Endothelial cell of umbilical vein (primary cell): ENCODE results near the gene CTSE. TPM values are rescaled to one million over a fixed set of nuclear protein-coding genes. Genes with fewer than 3 reads are reported as not detected.

Experiments used
- BruUV-seq: library from RNA; stranded (reverse); fragments of 400-500 nt; replicated peaks from 2 replicates; lab custom pipeline; 2021; lab: Mats Ljungman, UMichigan
- CTCF ChIA-PET: fragments of 300-600, 350-600 bp; sonication (Branson Sonifier 250); formaldehyde crosslinking; loops from one replicate; lab custom pipeline; 2021; ENCODE audit warnings: antibody characterized with exemption, inconsistent platforms; lab: Charles Lee
- POLR2A ChIA-PET: fragments of 300-600, 350-600 bp; sonication (Branson Sonifier 250); formaldehyde crosslinking; loops from one replicate; lab custom pipeline; 2021; ENCODE audit warnings: antibody characterized with exemption, inconsistent platforms; lab: Charles Lee
- DNase-seq: peaks from one replicate; pipeline ENCODE4 v3.0.0-alpha.2; 2011; ENCODE audit warnings: low read depth, low spot score
- FAIRE-seq: peaks from 2 replicates; lab custom pipeline; 2011; peaks lifted over from hg19 to GRCh38; lab: Jason Lieb, UNC
- H2AFZ ChIP-seq: 2 replicates; pipeline ENCODE4 v1.6.0; 2012; ENCODE audit warnings: low read depth, low read length, control low read depth, inconsistent platforms
- H3K27ac ChIP-seq: 2 replicates; pipeline ENCODE4 v1.5.1; 2011; ENCODE audit warnings: low read depth, mild to moderate bottlenecking, control low read depth, low read length, moderate library complexity; ENCODE audit not compliant: insufficient read depth
- H3K27me3 ChIP-seq, 2 experiments: 2 replicates each; pipeline versions ENCODE4 v1.6.0 to v1.6.1; 2011; ENCODE audit warnings: low read length in 2 of 2, mixed read lengths in 1 of 2; ENCODE audit not compliant: control insufficient read depth in 2 of 2, insufficient read depth in 2 of 2
- H3K36me3 ChIP-seq, 2 experiments: 2 replicates in 1 of 2; 3 replicates in 1 of 2; pipeline ENCODE4 v1.5.1; 2011; ENCODE audit warnings: low read length in 2 of 2, mild to moderate bottlenecking in 1 of 2, moderate library complexity in 1 of 2; ENCODE audit not compliant: control insufficient read depth in 2 of 2, insufficient read depth in 2 of 2; ENCODE audit errors: extremely low read depth in 1 of 2
- H3K4me1 ChIP-seq: 3 replicates; pipeline ENCODE4 v1.5.1; 2011; ENCODE audit warnings: mild to moderate bottlenecking, low read length; ENCODE audit not compliant: control insufficient read depth, insufficient read depth; ENCODE audit errors: extremely low read depth
- H3K4me2 ChIP-seq: 2 replicates; pipeline ENCODE4 v1.6.1; 2011; ENCODE audit warnings: low read length, control low read depth, mixed read lengths; ENCODE audit not compliant: insufficient read depth
- H3K4me3 ChIP-seq, 3 experiments: fragments of 200-600 bp in 1 of 3; sonication (generic), shearing (Covaris generic) in 1 of 3; replicated peaks in 1 of 3; 2 replicates each; pipeline ENCODE4 v1.5.1; 2011 to 2016; ENCODE audit warnings: control low read depth in 3 of 3, low read length in 3 of 3, mild to moderate bottlenecking in 2 of 3, inconsistent platforms in 1 of 3, low read depth in 1 of 3, moderate library complexity in 1 of 3; ENCODE audit not compliant: insufficient read depth in 1 of 3
- H3K79me2 ChIP-seq: 2 replicates; pipeline ENCODE4 v1.6.0; 2012; ENCODE audit warnings: low read length, inconsistent platforms; ENCODE audit not compliant: control insufficient read depth, insufficient read depth
- H3K9ac ChIP-seq: replicated peaks from 2 replicates; pipeline ENCODE3; 2011; ENCODE audit warnings: low read length, control low read depth; ENCODE audit not compliant: insufficient read depth; ENCODE audit errors: extremely low read depth
- H3K9me1 ChIP-seq: replicated peaks from 3 replicates; pipeline ENCODE4 v1.6.0; 2011; ENCODE audit warnings: mild to moderate bottlenecking, low read length; ENCODE audit not compliant: control insufficient read depth, insufficient read depth; ENCODE audit errors: extremely low read depth
- H3K9me3 ChIP-seq: replicated peaks from 2 replicates; pipeline ENCODE4 v1.5.1; 2012; ENCODE audit warnings: low read length, inconsistent platforms; ENCODE audit not compliant: control insufficient read depth, insufficient read depth
- H4K20me1 ChIP-seq: replicated peaks from 2 replicates; pipeline ENCODE3; 2011; ENCODE audit warnings: mild to moderate bottlenecking, low read length; ENCODE audit not compliant: control insufficient read depth, insufficient read depth; ENCODE audit errors: extremely low read depth
- EZH2 ChIP-seq: IDR thresholded peaks from 2 replicates; pipeline ENCODE4 v1.6.1; 2012; ENCODE audit warnings: borderline replicate concordance, low read depth, mild to moderate bottlenecking, moderate library complexity, low read length, inconsistent platforms; ENCODE audit not compliant: severe bottlenecking
- FOS ChIP-seq: IDR thresholded peaks from 2 replicates; pipeline ENCODE4 v1.6.1; 2011; ENCODE audit warnings: mild to moderate bottlenecking, low read length, moderate library complexity, borderline replicate concordance; ENCODE audit not compliant: insufficient read depth
- GATA2 ChIP-seq: IDR thresholded peaks from 2 replicates; pipeline ENCODE4 v1.7.0; 2011; ENCODE audit warnings: low read depth, mild to moderate bottlenecking, moderate library complexity, mixed read lengths, low read length; ENCODE audit not compliant: insufficient read length, insufficient read depth
- JUN ChIP-seq: IDR thresholded peaks from 2 replicates; pipeline ENCODE4 v1.6.1; 2011; ENCODE audit warnings: borderline replicate concordance, low read depth; ENCODE audit not compliant: insufficient read length, insufficient read depth
- MYC ChIP-seq: IDR thresholded peaks from one replicate; pipeline ENCODE4 v1.6.1; 2011; ENCODE audit warnings: mild to moderate bottlenecking, low read depth, low read length
- POLR2A ChIP-seq: IDR thresholded peaks from 2 replicates; pipeline ENCODE4 v1.6.1; 2012; ENCODE audit warnings: low read depth, mild to moderate bottlenecking, control low read depth, low read length
- POLR2AphosphoS5 ChIP-seq: IDR thresholded peaks from 2 replicates; pipeline ENCODE4 v1.6.1; 2012; ENCODE audit warnings: low read depth, mild to moderate bottlenecking, control low read depth, low read length, moderate library complexity; ENCODE audit not compliant: insufficient read depth
- dilution Hi-C: fragments of 300-500 bp; cut with MboI; formaldehyde crosslinking; loops from one replicate; pipeline ENCODE4 v1.15.0; 2019; ENCODE audit warnings: low sequenced_read_pairs; ENCODE audit not compliant: extremely low pct_ligation_motif_present
- intact Hi-C: fragments of 100-400 bp; cut with micrococcal nuclease; formaldehyde crosslinking; loops from one replicate; pipeline ENCODE4 v1.10.0; 2022
- polyA plus RNA-seq, 4 experiments: library from polyadenylated mRNA; depleted of rRNA in 3 of 4; stranded (reverse) in 3 of 4; unstranded in 1 of 4; fragments of >200 nt; gene quantifications; 2 replicates each; pipeline versions ENCODE4 v1.2.1 to v1.2.3, GENCODE V29; 2011 to 2012; ENCODE audit warnings: missing spikeins in 1 of 4
- total RNA-seq: library from RNA; stranded (reverse); gene quantifications from 2 replicates; pipeline ENCODE4 v1.2.3, GENCODE V29; 2021
- TF ChIP-seq, protein P1 (sequence below): IDR thresholded peaks from 2 replicates; pipeline ENCODE4 v1.6.1; 2011; ENCODE audit not compliant: insufficient read depth, insufficient read length
- TF ChIP-seq, protein P2 (sequence below), 2 donors: IDR thresholded peaks; 1 replicate in 1 of 2; 2 replicates in 1 of 2; pipeline ENCODE4 v1.5.1; 2011; ENCODE audit warnings: low read length in 2 of 2, mild to moderate bottlenecking in 2 of 2, moderate library complexity in 2 of 2, control low read depth in 1 of 2, inconsistent platforms in 1 of 2, low read depth in 1 of 2; ENCODE audit not compliant: insufficient read depth in 1 of 2; ENCODE audit errors: extremely low read depth in 1 of 2

Gene CTSE
- total and polyA plus RNA-seq, 2 donors (not counting 3 experiments of a cell fraction or from before 2014, with no cell fraction given): 0.17 TPM; not detected in 1

DNA sequence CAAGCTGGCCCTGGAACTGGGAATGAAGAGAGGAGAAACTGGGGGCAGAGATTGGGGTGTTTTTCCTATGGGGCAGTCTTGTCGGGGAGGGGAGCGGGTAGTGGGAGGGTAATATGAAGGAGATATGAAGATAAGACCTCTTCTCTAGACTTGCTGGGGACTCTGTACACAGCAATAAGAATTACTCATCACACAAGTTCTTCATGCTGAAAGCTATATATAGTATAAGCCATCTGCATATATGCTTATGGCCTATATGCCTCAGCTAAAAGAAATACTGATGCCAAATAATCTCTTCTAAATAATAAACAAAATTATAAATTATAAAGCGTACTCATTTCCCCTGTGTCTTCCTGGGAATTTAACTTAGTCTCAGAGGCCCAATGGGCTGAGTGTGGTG is 37.1 kb upstream of the CTSE start:
- TF ChIP-seq FOS: no peak
- no peak for TF ChIP-seq JUN
- TF ChIP-seq POLR2A: no peak
- TF ChIP-seq POLR2AphosphoS5: no peak
- TF ChIP-seq EZH2: no peak
- no peak for TF ChIP-seq GATA2
- TF ChIP-seq, protein P1, sequence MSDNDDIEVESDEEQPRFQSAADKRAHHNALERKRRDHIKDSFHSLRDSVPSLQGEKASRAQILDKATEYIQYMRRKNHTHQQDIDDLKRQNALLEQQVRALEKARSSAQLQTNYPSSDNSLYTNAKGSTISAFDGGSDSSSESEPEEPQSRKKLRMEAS: no peak
- TF ChIP-seq, protein P2, sequence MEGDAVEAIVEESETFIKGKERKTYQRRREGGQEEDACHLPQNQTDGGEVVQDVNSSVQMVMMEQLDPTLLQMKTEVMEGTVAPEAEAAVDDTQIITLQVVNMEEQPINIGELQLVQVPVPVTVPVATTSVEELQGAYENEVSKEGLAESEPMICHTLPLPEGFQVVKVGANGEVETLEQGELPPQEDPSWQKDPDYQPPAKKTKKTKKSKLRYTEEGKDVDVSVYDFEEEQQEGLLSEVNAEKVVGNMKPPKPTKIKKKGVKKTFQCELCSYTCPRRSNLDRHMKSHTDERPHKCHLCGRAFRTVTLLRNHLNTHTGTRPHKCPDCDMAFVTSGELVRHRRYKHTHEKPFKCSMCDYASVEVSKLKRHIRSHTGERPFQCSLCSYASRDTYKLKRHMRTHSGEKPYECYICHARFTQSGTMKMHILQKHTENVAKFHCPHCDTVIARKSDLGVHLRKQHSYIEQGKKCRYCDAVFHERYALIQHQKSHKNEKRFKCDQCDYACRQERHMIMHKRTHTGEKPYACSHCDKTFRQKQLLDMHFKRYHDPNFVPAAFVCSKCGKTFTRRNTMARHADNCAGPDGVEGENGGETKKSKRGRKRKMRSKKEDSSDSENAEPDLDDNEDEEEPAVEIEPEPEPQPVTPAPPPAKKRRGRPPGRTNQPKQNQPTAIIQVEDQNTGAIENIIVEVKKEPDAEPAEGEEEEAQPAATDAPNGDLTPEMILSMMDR (IDR thresholded peaks at IDR 0.05; ENCODE audit: extremely low read depth in 1 of 2, insufficient read depth in 1 of 2, low read depth in 1 of 2, low read length in 2 of 2): no peak
- TF ChIP-seq MYC: no peak
- Histone ChIP-seq H3K27me3 (peaks cover 0 to 7% of the 10 kb centered on the region in 2 experiments), H3K79me2 (no peaks in the 10 kb centered on the region), H4K20me1 (no peaks in the 10 kb centered on the region), H3K36me3 (no peaks in the 10 kb centered on the region), H2AFZ (no peak overlapping the region), H3K27ac (no peak overlapping the region), H3K4me2 (no peak overlapping the region), H3K9me1 (no peaks in the 10 kb centered on the region), H3K9ac (no peak overlapping the region), H3K9me3 (no peaks in the 10 kb centered on the region), H3K4me3 (no peak overlapping the region), H3K4me1 (no peaks in the 10 kb centered on the region)
- ChIA-PET POLR2A (no interaction called here), CTCF (no interaction called here)
- BruUV-seq: no TSS peak
- FAIRE-seq (no peak), DNase-seq (no peak)
- intact Hi-C loops (no loop called here), dilution Hi-C loops (no loop called here)
